GM13977 (cell line): ENCODE measurements around the gene MEIS3.

Experiments
- DNase-seq: peaks from one replicate; pipeline ENCODE4 v3.0.0; 2012; ENCODE audit warnings: low spot score
- in situ Hi-C: fragments of 300-500 bp; cut with MboI; formaldehyde crosslinking; loops from one replicate; pipeline ENCODE4 v1.12.0; 2022; ENCODE audit warnings: low sequenced_read_pairs, low pct_unique_long_range_greater_than_20kb, mixed read lengths, inconsistent platforms; ENCODE audit not compliant: unreplicated experiment
- TF ChIP-seq, protein P1 (sequence below): IDR thresholded peaks from 2 replicates; pipeline ENCODE4 v1.5.1; 2012; ENCODE audit warnings: mild to moderate bottlenecking, control low read depth; ENCODE audit not compliant: insufficient read depth; ENCODE audit errors: extremely low read depth, missing control alignments

MEIS3 gene

DNA sequence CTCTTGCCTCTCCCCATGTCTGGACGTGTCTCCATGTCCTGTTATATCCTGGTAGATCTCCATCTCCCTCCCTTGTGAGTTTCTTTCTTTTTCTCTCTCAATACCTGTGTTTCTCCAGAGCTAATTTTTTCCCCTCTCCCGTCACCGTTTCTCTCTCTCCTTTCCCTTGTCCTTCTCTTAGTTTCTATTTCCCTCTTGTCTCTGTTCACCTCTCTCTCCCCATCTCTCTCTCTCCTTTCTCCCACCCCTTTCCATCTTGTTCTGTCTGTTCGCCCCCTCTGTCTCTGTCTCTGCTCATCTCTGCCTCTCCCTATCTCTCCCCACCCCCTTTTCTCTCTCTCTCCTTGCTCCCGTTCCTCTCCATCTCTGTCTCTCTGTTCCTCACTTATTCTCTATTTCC, 39.3 kb upstream of the MEIS3 start:
- TF ChIP-seq, protein P1, sequence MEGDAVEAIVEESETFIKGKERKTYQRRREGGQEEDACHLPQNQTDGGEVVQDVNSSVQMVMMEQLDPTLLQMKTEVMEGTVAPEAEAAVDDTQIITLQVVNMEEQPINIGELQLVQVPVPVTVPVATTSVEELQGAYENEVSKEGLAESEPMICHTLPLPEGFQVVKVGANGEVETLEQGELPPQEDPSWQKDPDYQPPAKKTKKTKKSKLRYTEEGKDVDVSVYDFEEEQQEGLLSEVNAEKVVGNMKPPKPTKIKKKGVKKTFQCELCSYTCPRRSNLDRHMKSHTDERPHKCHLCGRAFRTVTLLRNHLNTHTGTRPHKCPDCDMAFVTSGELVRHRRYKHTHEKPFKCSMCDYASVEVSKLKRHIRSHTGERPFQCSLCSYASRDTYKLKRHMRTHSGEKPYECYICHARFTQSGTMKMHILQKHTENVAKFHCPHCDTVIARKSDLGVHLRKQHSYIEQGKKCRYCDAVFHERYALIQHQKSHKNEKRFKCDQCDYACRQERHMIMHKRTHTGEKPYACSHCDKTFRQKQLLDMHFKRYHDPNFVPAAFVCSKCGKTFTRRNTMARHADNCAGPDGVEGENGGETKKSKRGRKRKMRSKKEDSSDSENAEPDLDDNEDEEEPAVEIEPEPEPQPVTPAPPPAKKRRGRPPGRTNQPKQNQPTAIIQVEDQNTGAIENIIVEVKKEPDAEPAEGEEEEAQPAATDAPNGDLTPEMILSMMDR, result no peak
- DNase-seq, result no peak
- in situ Hi-C loops, result no loop called here

DNA sequence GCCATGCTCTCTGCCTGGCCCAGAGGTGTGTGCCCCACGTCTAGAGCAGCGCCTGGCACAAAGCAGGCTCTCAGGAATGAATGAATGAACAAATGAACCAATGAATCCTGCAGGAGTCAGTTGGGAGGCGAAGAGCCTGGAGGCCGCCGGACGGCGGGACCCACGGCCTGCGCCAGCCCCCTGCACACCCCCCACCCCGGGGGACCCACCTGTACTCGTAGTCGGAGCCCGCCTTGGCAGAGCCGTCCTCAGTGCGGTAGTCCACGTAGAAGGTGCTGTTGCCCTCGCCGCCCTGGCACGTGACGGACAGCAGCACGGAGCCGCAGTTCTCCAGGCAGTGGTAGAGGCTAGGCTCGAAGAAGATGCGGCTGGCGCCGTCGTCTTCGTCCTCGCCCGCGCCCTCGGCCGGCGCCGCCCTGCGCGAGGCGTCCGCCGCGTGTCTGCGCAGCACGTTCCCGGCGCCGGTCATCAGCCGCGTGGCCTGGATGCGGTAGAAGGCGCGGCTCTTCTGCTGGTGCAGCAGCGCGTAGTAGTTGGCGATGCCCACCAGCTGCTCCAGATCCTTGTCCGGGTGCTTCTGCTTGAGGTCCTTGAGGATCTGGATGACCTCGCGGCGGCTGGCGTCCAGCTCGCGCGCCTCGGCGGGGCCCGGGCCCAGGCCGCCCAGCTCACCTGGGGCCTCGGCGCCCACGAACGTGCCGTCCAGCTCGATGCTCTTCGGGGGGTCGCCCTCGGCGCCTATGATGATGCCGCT, 37.6 kb upstream of the MEIS3 start:
- TF ChIP-seq, protein P1, result no peak
- in situ Hi-C loops, result no loop called here

DNA sequence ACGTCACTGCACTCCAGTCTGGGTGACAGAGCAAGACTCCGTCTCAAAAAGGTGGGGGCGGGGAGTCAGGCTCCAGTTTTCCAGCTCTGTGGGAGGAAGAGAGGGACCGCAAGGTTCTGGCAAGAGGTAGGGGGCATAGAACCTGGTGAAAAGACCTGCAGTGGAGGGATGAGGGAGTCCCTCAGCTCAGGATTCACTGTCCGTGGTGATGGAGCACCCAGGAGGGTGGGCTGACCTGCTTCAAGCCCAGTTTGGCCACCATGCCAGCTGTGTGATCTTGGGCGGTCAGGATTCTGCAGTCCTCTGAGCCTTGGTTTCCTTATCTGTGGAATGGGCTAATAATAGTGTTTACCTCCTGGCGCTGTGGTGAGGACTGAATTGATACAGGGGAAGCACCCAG, 31.2 kb upstream of the MEIS3 start:
- TF ChIP-seq, protein P1, result no peak
- DNase-seq, result no peak
- in situ Hi-C loops, result no loop called here

More for the DNA sequence above, 37.6 kb upstream of the MEIS3 start:
- DNase-seq, result no peak

DNA sequence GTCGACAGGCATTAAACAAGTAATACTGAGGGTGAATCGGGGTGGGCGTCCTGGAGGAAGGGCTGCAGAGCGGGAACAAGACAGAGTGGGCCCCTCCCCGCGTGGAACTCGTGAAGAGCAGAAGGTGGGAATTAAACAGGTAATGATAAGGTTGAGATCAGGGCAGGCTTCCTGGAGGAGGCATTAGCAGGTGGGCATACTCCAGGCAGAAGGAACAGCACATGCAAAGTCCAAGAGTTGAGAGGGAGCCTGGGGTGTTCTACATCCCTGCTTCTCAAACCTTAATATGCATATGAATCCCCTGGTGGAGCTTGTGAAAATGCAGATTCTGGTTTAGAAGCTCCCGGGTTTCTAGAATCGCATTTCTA, 29.0 kb upstream of the MEIS3 start:
- DNase-seq, result no peak
- TF ChIP-seq, protein P1, result no peak
- in situ Hi-C loops, result no loop called here

DNA sequence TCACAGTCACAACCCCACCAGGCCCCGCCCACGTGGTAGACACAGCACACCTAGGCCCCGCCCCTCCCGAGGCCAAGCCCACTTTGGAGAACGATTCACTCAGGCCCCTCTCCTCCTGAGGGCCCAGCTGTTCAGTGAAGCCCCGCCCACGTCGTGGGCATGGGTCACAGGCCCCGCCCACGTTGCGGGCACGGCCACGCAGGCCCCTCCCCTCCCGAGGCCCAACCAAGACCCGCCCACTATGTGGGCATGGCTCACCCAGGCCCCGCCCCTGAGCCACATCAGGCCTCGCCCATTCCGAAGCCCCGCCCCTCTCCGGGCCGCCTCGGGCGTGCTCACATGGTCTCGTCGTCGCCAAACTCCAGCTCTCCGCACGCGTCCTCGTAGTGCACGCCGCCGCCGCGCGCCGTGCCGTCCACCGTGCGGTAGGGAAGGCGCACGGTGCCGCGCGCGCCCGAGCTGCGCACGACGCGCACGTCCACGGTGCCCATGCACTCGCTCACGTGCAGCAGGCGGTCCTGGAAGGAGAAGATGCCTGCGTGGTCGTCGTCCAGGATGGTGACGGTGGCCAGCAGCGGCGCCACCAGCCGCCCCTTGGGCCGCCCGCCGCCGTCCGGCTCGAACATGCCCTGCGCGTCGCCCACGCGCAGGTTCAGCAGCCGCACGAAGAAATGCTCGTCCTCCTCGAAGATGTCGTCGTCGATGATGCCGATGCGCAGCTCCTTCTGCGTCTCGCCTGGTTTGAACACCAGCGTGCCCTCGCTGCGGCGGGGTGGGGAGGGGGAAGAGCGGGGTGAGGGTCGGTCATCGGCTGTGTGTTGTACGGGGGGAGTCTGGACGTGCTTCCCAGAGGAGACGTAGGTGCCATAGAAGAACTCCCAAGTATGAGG, 28.4 kb upstream of the MEIS3 start:
- DNase-seq, result no peak
- in situ Hi-C loops, result no loop called here
- TF ChIP-seq, protein P1, result no peak

DNA sequence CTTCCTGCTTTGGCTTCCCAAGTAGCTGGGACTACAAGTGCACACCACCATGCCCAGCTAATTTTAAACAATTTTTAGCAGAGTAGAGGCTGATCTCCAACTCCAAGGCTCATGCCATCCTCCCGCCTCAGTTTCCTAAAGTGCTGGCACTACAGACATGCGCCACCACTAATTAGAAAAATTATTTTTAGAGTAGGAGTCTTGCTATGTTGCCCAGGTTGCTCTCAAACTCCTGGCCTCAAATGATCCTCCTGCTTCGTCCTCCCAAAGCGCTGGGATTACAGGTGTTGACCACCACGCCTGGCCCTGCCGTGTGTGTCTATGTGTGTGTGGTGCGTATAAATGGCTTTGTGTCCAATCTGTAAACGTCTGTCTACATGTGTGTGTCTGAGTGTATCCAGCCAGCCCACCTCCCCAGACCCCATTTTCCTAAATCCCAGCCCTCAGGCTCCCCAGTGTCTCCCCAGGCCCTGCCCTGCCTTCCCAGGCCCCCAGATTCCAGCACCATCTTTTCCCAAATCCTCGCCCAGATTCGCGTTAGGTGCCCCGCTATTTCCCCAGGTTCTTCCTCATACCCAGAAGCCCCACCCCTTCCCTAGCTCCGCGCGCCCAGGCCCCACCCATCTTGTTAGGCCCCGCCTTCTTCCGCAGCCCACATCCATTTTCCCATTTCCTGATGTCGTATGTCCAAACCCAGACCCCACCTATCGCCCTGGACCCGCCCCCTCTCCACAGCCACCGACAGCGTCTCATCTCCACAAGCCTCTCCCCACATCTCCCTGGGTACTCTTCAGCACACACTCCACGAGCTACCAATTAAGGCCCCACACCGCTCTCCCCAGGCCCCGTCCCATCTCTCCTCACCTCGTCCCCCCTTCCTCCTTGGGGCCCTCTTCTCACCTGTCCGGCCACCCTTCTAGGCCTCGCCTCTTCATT, 27.5 kb upstream of the MEIS3 start:
- no peak for DNase-seq
- TF ChIP-seq, protein P1, result no peak
- in situ Hi-C loops, result no loop called here
